ENCODE measurements around the gene PFKP. TPM values are rescaled to one million over a fixed set of nuclear protein-coding genes. Genes with fewer than 3 reads are reported as not detected.

The PFKP gene
- total RNA-seq: 100 to 1,000 TPM; 193 to 215 TPM

GRCh38 chr10:3067118-3067858 is at the start of gene PFKP:
Gene PFKP, plus strand, starts transcription at chr10:3067548. Its CDS starts 48 bp downstream, at chr10:3067596.
- DNase-seq: peak; percentile 79
- POLR2A ChIA-PET: interaction anchor here (1.0 to 1.5 kb wide), 2 partner anchors 24 to 105 kb away, joined by 4 to 6 read pairs; partner anchors contain the start of gene PITRM1
- peak; percentile 59 for ATAC-seq (ENCODE audit: low read depth)
- Mint-ChIP-seq H3K36me3 (peaks cover 15% of the 10 kb centered on the region), H3K9me3 (no peaks in the 10 kb centered on the region), H3K4me1 (peaks cover 20% of the 10 kb centered on the region), H3K4me3 (peak within 1 kb of the TSS; percentile 91), H3K27ac (peak within 1 kb of the TSS; percentile 83), H3K27me3 (peaks cover 19% of the 10 kb centered on the region)

- Mint-ChIP-seq H3K4me3 (no peak overlapping the region), H3K36me3 (no peaks in the 10 kb centered on the region), H3K4me1 (no peaks in the 10 kb centered on the region), H3K27ac (no peak overlapping the region), H3K27me3 (no peaks in the 10 kb centered on the region), H3K9me3 (no peaks in the 10 kb centered on the region)
- DNase-seq (no peak), ATAC-seq (ENCODE audit: low read depth) (no peak)
- POLR2A ChIA-PET: no interaction called here
Measured at GRCh38 chr10:3018247-3018646, 49.1 kb upstream of the PFKP start.

GRCh38 chr10:3020311-3020710 is 47.0 kb upstream of the PFKP start:
- H3K4me3 Mint-ChIP-seq: no peak overlapping the region
- no peaks in the 10 kb centered on the region for H3K36me3 Mint-ChIP-seq
- ATAC-seq (ENCODE audit: low read depth): no peak
- no peaks in the 10 kb centered on the region for H3K4me1 Mint-ChIP-seq
- POLR2A ChIA-PET: no interaction called here
- no peak overlapping the region for H3K27ac Mint-ChIP-seq
- DNase-seq: no peak
- H3K9me3 Mint-ChIP-seq: no peaks in the 10 kb centered on the region
- no peaks in the 10 kb centered on the region for H3K27me3 Mint-ChIP-seq

- Mint-ChIP-seq H3K36me3 (no peaks in the 10 kb centered on the region), H3K4me3 (no peak overlapping the region), H3K4me1 (no peaks in the 10 kb centered on the region), H3K27me3 (no peaks in the 10 kb centered on the region), H3K9me3 (no peaks in the 10 kb centered on the region), H3K27ac (no peak overlapping the region)
- DNase-seq (no peak), ATAC-seq (ENCODE audit: low read depth) (no peak)
- POLR2A ChIA-PET: no interaction called here
Measured at GRCh38 chr10:3020881-3021280, 46.5 kb upstream of the PFKP start.

- POLR2A ChIA-PET: no interaction called here
- H3K9me3 Mint-ChIP-seq: no peaks in the 10 kb centered on the region
- no peaks in the 10 kb centered on the region for H3K36me3 Mint-ChIP-seq
- no peaks in the 10 kb centered on the region for H3K27me3 Mint-ChIP-seq
- H3K27ac Mint-ChIP-seq: no peak overlapping the region
- no peak for ATAC-seq (ENCODE audit: low read depth)
- no peak overlapping the region for H3K4me3 Mint-ChIP-seq
- H3K4me1 Mint-ChIP-seq: no peaks in the 10 kb centered on the region
- no peak for DNase-seq
Measured at GRCh38 chr10:3022027-3022426, 45.3 kb upstream of the PFKP start.

- no peak for ATAC-seq (ENCODE audit: low read depth)
- DNase-seq: no peak
- Mint-ChIP-seq H3K4me1 (no peaks in the 10 kb centered on the region), H3K27me3 (peaks cover 4% of the 10 kb centered on the region), H3K27ac (no peak overlapping the region), H3K4me3 (no peak overlapping the region), H3K36me3 (no peaks in the 10 kb centered on the region), H3K9me3 (no peaks in the 10 kb centered on the region)
- POLR2A ChIA-PET: no interaction called here
Measured at GRCh38 chr10:3023892-3024291, 43.5 kb upstream of the PFKP start.

GRCh38 chr10:3025026-3025683 is 42.2 kb upstream of the PFKP start:
- H3K27me3 Mint-ChIP-seq: peaks cover 6% of the 10 kb centered on the region
- POLR2A ChIA-PET: no interaction called here
- H3K9me3 Mint-ChIP-seq: no peaks in the 10 kb centered on the region
- no peak overlapping the region for H3K4me3 Mint-ChIP-seq
- DNase-seq (no peak), ATAC-seq (ENCODE audit: low read depth) (no peak)
- no peaks in the 10 kb centered on the region for H3K36me3 Mint-ChIP-seq
- no peak overlapping the region for H3K27ac Mint-ChIP-seq
- no peaks in the 10 kb centered on the region for H3K4me1 Mint-ChIP-seq

GRCh38 chr10:3027866-3028265 is 39.5 kb upstream of the PFKP start:
- no peak for ATAC-seq (ENCODE audit: low read depth)
- Mint-ChIP-seq H3K27me3 (peaks cover 8% of the 10 kb centered on the region), H3K4me1 (no peaks in the 10 kb centered on the region), H3K36me3 (no peaks in the 10 kb centered on the region), H3K27ac (no peak overlapping the region), H3K4me3 (no peak overlapping the region), H3K9me3 (no peaks in the 10 kb centered on the region)
- no peak for DNase-seq
- POLR2A ChIA-PET: no interaction called here

- no peaks in the 10 kb centered on the region for H3K4me1 Mint-ChIP-seq
- DNase-seq (no peak), ATAC-seq (ENCODE audit: low read depth) (no peak)
- H3K4me3 Mint-ChIP-seq: no peak overlapping the region
- H3K27ac Mint-ChIP-seq: no peak overlapping the region
- H3K36me3 Mint-ChIP-seq: no peaks in the 10 kb centered on the region
- POLR2A ChIA-PET: no interaction called here
- peaks cover 8% of the 10 kb centered on the region for H3K27me3 Mint-ChIP-seq
- no peaks in the 10 kb centered on the region for H3K9me3 Mint-ChIP-seq
Measured at GRCh38 chr10:3028441-3028840, 38.9 kb upstream of the PFKP start.

- ATAC-seq (ENCODE audit: low read depth) (no peak), DNase-seq (no peak)
- no peaks in the 10 kb centered on the region for H3K4me1 Mint-ChIP-seq
- POLR2A ChIA-PET: no interaction called here
- H3K36me3 Mint-ChIP-seq: no peaks in the 10 kb centered on the region
- H3K4me3 Mint-ChIP-seq: no peak overlapping the region
- no peaks in the 10 kb centered on the region for H3K9me3 Mint-ChIP-seq
- no peak overlapping the region for H3K27ac Mint-ChIP-seq
- peaks cover 15% of the 10 kb centered on the region for H3K27me3 Mint-ChIP-seq
Measured at GRCh38 chr10:3030765-3031164, 36.6 kb upstream of the PFKP start.

GRCh38 chr10:3031490-3031889 is 35.9 kb upstream of the PFKP start:
- Mint-ChIP-seq H3K4me1 (peaks cover 4% of the 10 kb centered on the region), H3K27ac (no peak overlapping the region), H3K27me3 (peaks cover 15% of the 10 kb centered on the region), H3K36me3 (no peaks in the 10 kb centered on the region), H3K4me3 (no peak overlapping the region), H3K9me3 (no peaks in the 10 kb centered on the region)
- DNase-seq (no peak), ATAC-seq (ENCODE audit: low read depth) (no peak)
- POLR2A ChIA-PET: no interaction called here

- Mint-ChIP-seq H3K4me1 (peaks cover 4% of the 10 kb centered on the region), H3K4me3 (no peak overlapping the region), H3K27me3 (peaks cover 17% of the 10 kb centered on the region), H3K27ac (no peak overlapping the region), H3K36me3 (no peaks in the 10 kb centered on the region), H3K9me3 (peaks cover 6% of the 10 kb centered on the region)
- DNase-seq: no peak
- POLR2A ChIA-PET: no interaction called here
- no peak for ATAC-seq (ENCODE audit: low read depth)
Measured at GRCh38 chr10:3033925-3034324, 33.4 kb upstream of the PFKP start.

- no peak overlapping the region for H3K27ac Mint-ChIP-seq
- POLR2A ChIA-PET: no interaction called here
- H3K4me3 Mint-ChIP-seq: no peak overlapping the region
- H3K27me3 Mint-ChIP-seq: peaks cover 15% of the 10 kb centered on the region
- DNase-seq: no peak
- H3K36me3 Mint-ChIP-seq: no peaks in the 10 kb centered on the region
- peaks cover 8% of the 10 kb centered on the region for H3K9me3 Mint-ChIP-seq
- H3K4me1 Mint-ChIP-seq: peaks cover 4% of the 10 kb centered on the region
- ATAC-seq (ENCODE audit: low read depth): no peak
Measured at GRCh38 chr10:3034616-3035015, 32.7 kb upstream of the PFKP start.

Measured in activated naive CD8-positive, alpha-beta T cell treated with anti-CD3 and anti-CD28 coated beads, Interleukin-2, amount 10 ng/mL, durations not matched to agents 7 days and 5 days (primary cell).